Measurements from ENCODE around the gene MROH9. TPM values are rescaled to one million over a fixed set of nuclear protein-coding genes. Genes with fewer than 3 reads are reported as not detected.
"Not testable (repeated sequence)": the region's sequence is repeated elsewhere in the genome, so short reads cannot be mapped to it uniquely, and the experiment has no call there.

MROH9 gene
- total RNA-seq, 1 donor from 2014 or later: 1.2 TPM

- intact Hi-C loops (cut with DNase I): no loop called here
- Histone ChIP-seq H3K4me3 (no peak overlapping the region), H3K27ac (no peak overlapping the region), H3K4me1 (no peaks in the 10 kb centered on the region), H3K27me3 (ENCODE audit: low read depth) (no peaks in the 10 kb centered on the region), H3K36me3 (no peaks in the 10 kb centered on the region), H3K9me3 (no peaks in the 10 kb centered on the region)
- no peak for DNase-seq
- TF ChIP-seq CTCF (IDR thresholded peaks at IDR 0.05): no peak
- ATAC-seq: no peak
Observed at GRCh38 chr1:170938281-170938680, 2.9 kb downstream of the MROH9 start.

- H3K4me3 ChIP-seq: no peak overlapping the region
- DNase-seq (no peak), ATAC-seq (no peak)
- no peaks in the 10 kb centered on the region for H3K27me3 ChIP-seq (ENCODE audit: low read depth)
- H3K9me3 ChIP-seq: no peaks in the 10 kb centered on the region
- H3K27ac ChIP-seq: no peak overlapping the region
- H3K36me3 ChIP-seq: no peaks in the 10 kb centered on the region
- H3K4me1 ChIP-seq: no peaks in the 10 kb centered on the region
- intact Hi-C loops (cut with DNase I): no loop called here
- no peak for TF ChIP-seq CTCF (IDR thresholded peaks at IDR 0.05)
Observed at GRCh38 chr1:170939476-170939875, 4.1 kb downstream of the MROH9 start.

GRCh38 chr1:170951744-170952143 is 16.4 kb downstream of the MROH9 start:
- H3K27me3 ChIP-seq (ENCODE audit: low read depth); intact Hi-C loops (cut with DNase I); H3K9me3 ChIP-seq; H3K36me3 ChIP-seq; ATAC-seq; DNase-seq; H3K4me1 ChIP-seq; H3K4me3 ChIP-seq; H3K27ac ChIP-seq: not testable (repeated sequence)

GRCh38 chr1:170959385-170959784 is 24.1 kb downstream of the MROH9 start:
- no peak for TF ChIP-seq CTCF (IDR thresholded peaks at IDR 0.05)
- no peak for DNase-seq
- intact Hi-C loops (cut with DNase I): no loop called here
- no peak overlapping the region for H3K27ac ChIP-seq
- H3K4me1 ChIP-seq: no peaks in the 10 kb centered on the region
- H3K36me3 ChIP-seq: no peaks in the 10 kb centered on the region
- H3K27me3 ChIP-seq (ENCODE audit: low read depth): no peaks in the 10 kb centered on the region
- H3K4me3 ChIP-seq: no peak overlapping the region
- H3K9me3 ChIP-seq: no peaks in the 10 kb centered on the region
- no peak for ATAC-seq

- TF ChIP-seq CTCF (IDR thresholded peaks at IDR 0.05): no peak
- Histone ChIP-seq H3K27me3 (ENCODE audit: low read depth) (no peaks in the 10 kb centered on the region), H3K36me3 (no peaks in the 10 kb centered on the region), H3K27ac (no peak overlapping the region), H3K4me3 (no peak overlapping the region), H3K4me1 (no peaks in the 10 kb centered on the region), H3K9me3 (no peaks in the 10 kb centered on the region)
- ATAC-seq (no peak), DNase-seq (no peak)
- intact Hi-C loops (cut with DNase I): no loop called here
Observed at GRCh38 chr1:170964506-170964905, 29.2 kb downstream of the MROH9 start.

- ATAC-seq (peak in 1 of 2 donors; percentile 79), DNase-seq (no peak)
- no peaks in the 10 kb centered on the region for H3K9me3 ChIP-seq
- no peak overlapping the region for H3K4me3 ChIP-seq
- TF ChIP-seq CTCF (IDR thresholded peaks at IDR 0.05): peak; percentile 60
- H3K36me3 ChIP-seq: no peaks in the 10 kb centered on the region
- H3K27ac ChIP-seq: no peak overlapping the region
- H3K27me3 ChIP-seq (ENCODE audit: low read depth): no peaks in the 10 kb centered on the region
- intact Hi-C loops (cut with DNase I): no loop called here
- H3K4me1 ChIP-seq: no peaks in the 10 kb centered on the region
Observed at GRCh38 chr1:170967042-170967910, 31.9 kb downstream of the MROH9 start.
